ENCODE measurements around the gene SCAPER.

GRCh38 chr15:76868740-76869139, 36.4 kb downstream of the SCAPER start:
- TF ChIP-seq POLR2AphosphoS5 (IDR thresholded peaks at IDR 0.05), result no peak
- no peak for TF ChIP-seq CTCF (IDR thresholded peaks at IDR 0.05)
- no peak for TF ChIP-seq EP300 (IDR thresholded peaks at IDR 0.05)
- TF ChIP-seq POLR2A (IDR thresholded peaks at IDR 0.05), result no peak

Data from upper lobe of left lung (tissue), 4 donors.